ENCODE results near the gene ZMIZ1.

Gene ZMIZ1

GRCh38 chr10:79150444-79150754 lies 81.6 kb downstream of the ZMIZ1 start:
- DNase-seq (ENCODE audit: low spot score): no peak

GRCh38 chr10:79152423-79152817 lies 83.7 kb downstream of the ZMIZ1 start:
- no peak for DNase-seq (ENCODE audit: low spot score)

GRCh38 chr10:79153745-79154144 lies 85.0 kb downstream of the ZMIZ1 start:
- DNase-seq (ENCODE audit: low spot score): no peak

GRCh38 chr10:79155301-79156081 lies 86.7 kb downstream of the ZMIZ1 start:
- no peak for DNase-seq (ENCODE audit: low spot score)

GRCh38 chr10:79156334-79157274 lies 87.8 kb downstream of the ZMIZ1 start:
- DNase-seq (ENCODE audit: low spot score): no peak

GRCh38 chr10:79158004-79158340 lies 89.2 kb downstream of the ZMIZ1 start:
- DNase-seq (ENCODE audit: low spot score): no peak

GRCh38 chr10:79158402-79159097 lies 89.8 kb downstream of the ZMIZ1 start:
- no peak for DNase-seq (ENCODE audit: low spot score)

- DNase-seq (ENCODE audit: low spot score): peak; percentile 80
Measured at GRCh38 chr10:79159141-79159651, 90.4 kb downstream of the ZMIZ1 start.

GRCh38 chr10:79159785-79160184 lies 91.0 kb downstream of the ZMIZ1 start:
- peak; percentile 65 for DNase-seq (ENCODE audit: low spot score)

- no peak for DNase-seq (ENCODE audit: low spot score)
Measured at GRCh38 chr10:79160191-79160590, 91.4 kb downstream of the ZMIZ1 start.

- DNase-seq (ENCODE audit: low spot score): no peak
Measured at GRCh38 chr10:79161557-79161956, 92.8 kb downstream of the ZMIZ1 start.

- DNase-seq (ENCODE audit: low spot score): no peak
Measured at GRCh38 chr10:79162022-79162421, 93.3 kb downstream of the ZMIZ1 start.

- DNase-seq (ENCODE audit: low spot score): peak; percentile 68
Measured at GRCh38 chr10:79162861-79163665, 94.3 kb downstream of the ZMIZ1 start.

- no peak for DNase-seq (ENCODE audit: low spot score)
Measured at GRCh38 chr10:79163666-79163975, 94.9 kb downstream of the ZMIZ1 start.

GRCh38 chr10:79164075-79164474 lies 95.3 kb downstream of the ZMIZ1 start:
- DNase-seq (ENCODE audit: low spot score): no peak

- no peak for DNase-seq (ENCODE audit: low spot score)
Measured at GRCh38 chr10:79165070-79165778, 96.5 kb downstream of the ZMIZ1 start.

GRCh38 chr10:79166312-79166721 lies 97.6 kb downstream of the ZMIZ1 start:
- no peak for DNase-seq (ENCODE audit: low spot score)

GRCh38 chr10:79166741-79167140 lies 98.0 kb downstream of the ZMIZ1 start:
- no peak for DNase-seq (ENCODE audit: low spot score)

- no peak for DNase-seq (ENCODE audit: low spot score)
Measured at GRCh38 chr10:79167537-79167936, 98.8 kb downstream of the ZMIZ1 start.

- no peak for DNase-seq (ENCODE audit: low spot score)
Measured at GRCh38 chr10:79168210-79168609, 99.4 kb downstream of the ZMIZ1 start.

- no peak for DNase-seq (ENCODE audit: low spot score)
Measured at GRCh38 chr10:79170226-79170752, 101.5 kb downstream of the ZMIZ1 start.
